ENCODE results near the gene PLAGL1. TPM values are rescaled to one million over a fixed set of nuclear protein-coding genes. Genes with fewer than 3 reads are reported as not detected.
A peak's percentile ranks its signal among the peaks of the same experiment; 100 is the strongest.

PLAGL1 gene
- total and polyA plus RNA-seq, 2 experiments from 2014 or later = 48.6 to 88.9 TPM

- Histone ChIP-seq H3K27me3 (peaks cover 11% of the 10 kb centered on the region), H3K9me2 (replicated peaks; ENCODE audit: insufficient read depth) (no peaks in the 10 kb centered on the region), H4K20me1 (ENCODE audit: insufficient read depth, poor library complexity, severe bottlenecking) (no peaks in the 10 kb centered on the region), H3K4me1 (ENCODE audit: insufficient read depth) (peaks cover 41% of the 10 kb centered on the region), H3K4me2 (no peak overlapping the region), H3K4me3 (no peak overlapping the region), H3K27ac (peak overlapping the region; percentile 21), H3K36me3 (replicated peaks; ENCODE audit: insufficient read depth, low read depth) (no peaks in the 10 kb centered on the region), H3K9me3 (ENCODE audit: low read depth) (no peaks in the 10 kb centered on the region), H3K79me2 (no peaks in the 10 kb centered on the region), H2AFZ (no peak overlapping the region)
- DNase-seq (ENCODE audit: low spot score) = no peak
- 60% methylated on average over 6 of the region's 6 CpGs for WGBS (ENCODE audit: low lambda C conversion rate, missing lambda C conversion rate)
- TF ChIP-seq EZH2 (IDR thresholded peaks at IDR 0.05; ENCODE audit: borderline replicate concordance) (no peak), CTCF (IDR thresholded peaks at IDR 0.05; ENCODE audit: poor library complexity) (no peak), EZH2phosphoT487 (IDR thresholded peaks at IDR 0.05; ENCODE audit: low read depth, severe bottlenecking, unreplicated experiment) (no peak)
These were observed 42.4 kb downstream of the PLAGL1 start for GRCh38 chr6:143965503-143966171.

GRCh38 chr6:143964674-143965081, 43.4 kb downstream of the PLAGL1 start:
- H2AFZ ChIP-seq = no peak overlapping the region
- H3K27ac ChIP-seq = peak overlapping the region; percentile 21
- peak overlapping the region; percentile 11 for H3K4me2 ChIP-seq
- TF ChIP-seq EZH2phosphoT487 (IDR thresholded peaks at IDR 0.05; ENCODE audit: low read depth, severe bottlenecking, unreplicated experiment) (peak; percentile 93), EZH2 (IDR thresholded peaks at IDR 0.05; ENCODE audit: borderline replicate concordance) (no peak)
- H3K4me3 ChIP-seq = no peak overlapping the region
- H3K9me2 ChIP-seq (replicated peaks; ENCODE audit: insufficient read depth) = no peaks in the 10 kb centered on the region
- H3K79me2 ChIP-seq = no peaks in the 10 kb centered on the region
- H3K36me3 ChIP-seq (replicated peaks; ENCODE audit: insufficient read depth, low read depth) = no peaks in the 10 kb centered on the region
- no peaks in the 10 kb centered on the region for H4K20me1 ChIP-seq (ENCODE audit: insufficient read depth, poor library complexity, severe bottlenecking)
- 32% methylated on average over 6 of the region's 6 CpGs for WGBS (ENCODE audit: low lambda C conversion rate, missing lambda C conversion rate)
- peaks cover 37% of the 10 kb centered on the region for H3K4me1 ChIP-seq (ENCODE audit: insufficient read depth)
- H3K9me3 ChIP-seq (ENCODE audit: low read depth) = no peaks in the 10 kb centered on the region
- peaks cover 13% of the 10 kb centered on the region for H3K27me3 ChIP-seq
- DNase-seq (ENCODE audit: low spot score) = peak; percentile 57

- Histone ChIP-seq H3K9me3 (ENCODE audit: low read depth) (no peaks in the 10 kb centered on the region), H2AFZ (no peak overlapping the region), H3K36me3 (replicated peaks; ENCODE audit: insufficient read depth, low read depth) (no peaks in the 10 kb centered on the region), H4K20me1 (ENCODE audit: insufficient read depth, poor library complexity, severe bottlenecking) (no peaks in the 10 kb centered on the region), H3K79me2 (no peaks in the 10 kb centered on the region), H3K4me2 (peak overlapping the region; percentile 32), H3K27ac (peak overlapping the region; percentile 39), H3K4me3 (no peak overlapping the region), H3K27me3 (peaks cover 13% of the 10 kb centered on the region), H3K4me1 (ENCODE audit: insufficient read depth) (peaks cover 38% of the 10 kb centered on the region), H3K9me2 (replicated peaks; ENCODE audit: insufficient read depth) (no peaks in the 10 kb centered on the region)
- no peak for DNase-seq (ENCODE audit: low spot score)
- WGBS (ENCODE audit: low lambda C conversion rate, missing lambda C conversion rate) = 40% methylated on average over 7 of the region's 7 CpGs
- no peak for TF ChIP-seq EZH2 (IDR thresholded peaks at IDR 0.05; ENCODE audit: borderline replicate concordance)
- no peak for TF ChIP-seq EZH2phosphoT487 (IDR thresholded peaks at IDR 0.05; ENCODE audit: low read depth, severe bottlenecking, unreplicated experiment)
- TF ChIP-seq CTCF (IDR thresholded peaks at IDR 0.05; ENCODE audit: poor library complexity) = no peak
These were observed 44.7 kb downstream of the PLAGL1 start for GRCh38 chr6:143963158-143963919.

All from hepatocyte (in vitro differentiated cells).